ENCODE measurements around the gene POM121C. TPM values are rescaled to one million over a fixed set of nuclear protein-coding genes. Genes with fewer than 3 reads are reported as not detected.
A peak's percentile ranks its signal among the peaks of the same experiment; 100 is the strongest.
"Not testable (repeated sequence)": the region's sequence is repeated elsewhere in the genome, so short reads cannot be mapped to it uniquely, and the experiment has no call there.

The POM121C gene
- total RNA-seq, 1 donor from 2014 or later, result 48.5 TPM

DNA sequence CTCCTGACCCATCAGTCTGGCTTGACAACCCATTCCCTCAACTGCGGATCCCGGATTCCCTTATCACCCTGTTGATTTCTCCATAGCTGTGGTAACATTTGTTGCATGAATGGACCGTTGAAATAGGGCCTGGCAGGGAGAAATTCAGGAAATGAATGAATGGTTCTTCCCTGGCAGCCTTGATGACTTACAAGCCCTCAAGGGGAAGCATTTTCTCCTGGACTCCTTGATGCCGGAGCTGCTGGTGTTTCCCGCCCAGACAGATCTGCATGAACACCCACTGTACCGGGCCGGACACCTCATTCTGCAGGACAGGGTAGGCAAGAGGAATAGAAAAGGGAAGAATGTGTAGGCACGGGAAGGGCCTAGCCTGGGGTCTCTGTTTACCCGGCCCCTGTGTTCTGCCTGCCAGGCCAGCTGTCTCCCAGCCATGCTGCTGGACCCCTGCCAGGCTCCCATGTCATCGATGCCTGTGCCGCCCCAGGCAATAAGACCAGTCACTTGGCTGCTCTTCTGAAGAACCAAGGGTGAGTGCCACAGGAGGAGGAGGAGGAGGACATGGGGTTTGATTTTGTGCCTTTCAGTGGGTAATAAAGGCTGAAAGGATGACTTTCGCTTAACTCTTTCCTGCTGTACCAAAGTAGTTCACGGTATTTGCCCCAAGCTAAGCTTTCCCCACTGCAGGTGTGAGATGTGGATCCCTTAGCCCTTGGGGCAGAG lies 71.2 kb downstream of the POM121C start:
- not testable (repeated sequence) for H3K9ac ChIP-seq (ENCODE audit: low read length); H3K4me3 Mint-ChIP-seq (ENCODE audit: unreplicated experiment); H4K20me1 ChIP-seq (ENCODE audit: insufficient read depth, low read length); H3K9me3 ChIP-seq (ENCODE audit: insufficient read depth, low read depth, low read length); H3K9me3 Mint-ChIP-seq (ENCODE audit: unreplicated experiment); H3K27me3 Mint-ChIP-seq (ENCODE audit: low read depth, unreplicated experiment); H3K27me3 ChIP-seq (ENCODE audit: insufficient read depth, low read length); H3K4me3 ChIP-seq (ENCODE audit: insufficient read depth, low read depth, low read length); H3K36me3 ChIP-seq (ENCODE audit: insufficient read depth, low read length); H3K36me3 Mint-ChIP-seq (ENCODE audit: low read depth, unreplicated experiment); H3K4me1 ChIP-seq (ENCODE audit: insufficient read depth, low read length); FAIRE-seq; H2AFZ ChIP-seq (ENCODE audit: low read depth, low read length); H3K4me1 Mint-ChIP-seq (ENCODE audit: low read depth, unreplicated experiment); H3K79me2 ChIP-seq (ENCODE audit: insufficient read depth, low read length)
- Histone ChIP-seq H3K4me2 (ENCODE audit: low read length) (peak overlapping the region; percentile 15), H3K27ac (ENCODE audit: low read depth, low read length) (peak overlapping the region; percentile 2)
- H3K27ac Mint-ChIP-seq (ENCODE audit: unreplicated experiment), result peak overlapping the region; percentile 62
- DNase-seq (ENCODE audit: low read depth), result peak; percentile 25

GRCh38 chr7:75414204-75414603 lies 71.9 kb downstream of the POM121C start:
- H3K9me3 Mint-ChIP-seq (ENCODE audit: unreplicated experiment); H2AFZ ChIP-seq (ENCODE audit: low read depth, low read length); H3K4me3 ChIP-seq (ENCODE audit: insufficient read depth, low read depth, low read length); H3K4me1 Mint-ChIP-seq (ENCODE audit: low read depth, unreplicated experiment); H4K20me1 ChIP-seq (ENCODE audit: insufficient read depth, low read length); H3K9me3 ChIP-seq (ENCODE audit: insufficient read depth, low read depth, low read length); H3K27me3 ChIP-seq (ENCODE audit: insufficient read depth, low read length); H3K36me3 ChIP-seq (ENCODE audit: insufficient read depth, low read length); H3K79me2 ChIP-seq (ENCODE audit: insufficient read depth, low read length); H3K4me3 Mint-ChIP-seq (ENCODE audit: unreplicated experiment); H3K9ac ChIP-seq (ENCODE audit: low read length); H3K4me2 ChIP-seq (ENCODE audit: low read length); H3K36me3 Mint-ChIP-seq (ENCODE audit: low read depth, unreplicated experiment); H3K4me1 ChIP-seq (ENCODE audit: insufficient read depth, low read length); DNase-seq (ENCODE audit: low read depth); H3K27me3 Mint-ChIP-seq (ENCODE audit: low read depth, unreplicated experiment); H3K27ac ChIP-seq (ENCODE audit: low read depth, low read length); H3K27ac Mint-ChIP-seq (ENCODE audit: unreplicated experiment); FAIRE-seq: not testable (repeated sequence)

GRCh38 chr7:75410823-75411173 lies 75.3 kb downstream of the POM121C start:
- not testable (repeated sequence) for H3K9ac ChIP-seq (ENCODE audit: low read length); H3K27ac Mint-ChIP-seq (ENCODE audit: unreplicated experiment); H3K9me3 ChIP-seq (ENCODE audit: insufficient read depth, low read depth, low read length); H3K36me3 Mint-ChIP-seq (ENCODE audit: low read depth, unreplicated experiment); H2AFZ ChIP-seq (ENCODE audit: low read depth, low read length); DNase-seq (ENCODE audit: low read depth); H3K4me3 Mint-ChIP-seq (ENCODE audit: unreplicated experiment); H3K4me2 ChIP-seq (ENCODE audit: low read length); H3K27ac ChIP-seq (ENCODE audit: low read depth, low read length); H3K4me1 ChIP-seq (ENCODE audit: insufficient read depth, low read length); H3K4me3 ChIP-seq (ENCODE audit: insufficient read depth, low read depth, low read length); H3K4me1 Mint-ChIP-seq (ENCODE audit: low read depth, unreplicated experiment); H3K9me3 Mint-ChIP-seq (ENCODE audit: unreplicated experiment); H4K20me1 ChIP-seq (ENCODE audit: insufficient read depth, low read length); H3K27me3 ChIP-seq (ENCODE audit: insufficient read depth, low read length); H3K36me3 ChIP-seq (ENCODE audit: insufficient read depth, low read length); H3K79me2 ChIP-seq (ENCODE audit: insufficient read depth, low read length); FAIRE-seq; H3K27me3 Mint-ChIP-seq (ENCODE audit: low read depth, unreplicated experiment)

DNA sequence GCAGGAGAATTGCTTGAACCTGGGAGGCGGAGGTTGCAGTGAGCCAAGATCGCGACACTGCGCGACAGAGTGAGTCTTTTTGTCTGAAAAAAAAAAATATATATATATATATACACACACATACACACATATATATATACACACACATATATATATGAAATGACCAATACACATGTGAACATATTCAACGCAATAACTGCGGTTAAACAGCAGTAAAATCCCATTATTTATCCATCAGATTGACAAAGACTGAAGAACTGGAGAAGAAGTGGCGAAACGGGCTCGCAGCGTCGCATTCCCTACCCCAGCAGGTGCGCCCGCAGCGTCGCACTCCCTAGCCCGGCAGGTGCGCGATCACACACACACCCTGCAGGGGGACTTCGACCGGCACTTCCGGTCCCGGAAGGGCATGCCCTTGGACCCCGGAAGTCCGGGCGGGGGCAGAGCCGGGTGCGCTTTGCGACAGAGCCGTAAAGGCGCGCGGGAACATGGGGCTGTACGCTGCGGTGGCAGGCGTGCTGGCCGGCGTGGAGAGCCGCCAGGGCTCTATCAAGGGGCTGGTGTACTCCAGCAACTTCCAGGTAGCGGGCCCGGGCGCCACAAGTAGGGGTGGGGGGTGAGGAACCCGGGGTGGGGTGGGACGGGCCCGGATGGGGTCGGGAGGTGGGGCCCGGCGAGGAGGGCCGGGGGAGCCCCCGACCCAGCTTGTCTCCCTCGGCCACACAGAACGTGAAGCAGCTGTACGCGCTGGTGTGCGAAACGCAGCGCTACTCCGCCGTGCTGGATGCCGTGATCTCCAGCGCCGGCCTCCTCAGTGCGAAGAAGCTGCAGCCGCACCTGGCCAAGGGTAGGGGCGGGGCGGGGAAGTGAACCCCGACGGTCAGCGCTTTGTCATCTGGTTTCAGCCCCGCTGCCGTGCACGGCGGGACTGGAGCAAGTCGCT lies 75.9 kb downstream of the POM121C start:
- not testable (repeated sequence) for H3K4me2 ChIP-seq (ENCODE audit: low read length); H3K4me3 ChIP-seq (ENCODE audit: insufficient read depth, low read depth, low read length); H3K27ac ChIP-seq (ENCODE audit: low read depth, low read length); H3K9me3 Mint-ChIP-seq (ENCODE audit: unreplicated experiment); H3K27me3 Mint-ChIP-seq (ENCODE audit: low read depth, unreplicated experiment); H3K36me3 Mint-ChIP-seq (ENCODE audit: low read depth, unreplicated experiment); H3K4me3 Mint-ChIP-seq (ENCODE audit: unreplicated experiment); H3K79me2 ChIP-seq (ENCODE audit: insufficient read depth, low read length); H3K9me3 ChIP-seq (ENCODE audit: insufficient read depth, low read depth, low read length); H3K27me3 ChIP-seq (ENCODE audit: insufficient read depth, low read length); H3K36me3 ChIP-seq (ENCODE audit: insufficient read depth, low read length); H2AFZ ChIP-seq (ENCODE audit: low read depth, low read length); H3K4me1 Mint-ChIP-seq (ENCODE audit: low read depth, unreplicated experiment); H3K9ac ChIP-seq (ENCODE audit: low read length); DNase-seq (ENCODE audit: low read depth); H4K20me1 ChIP-seq (ENCODE audit: insufficient read depth, low read length); H3K4me1 ChIP-seq (ENCODE audit: insufficient read depth, low read length); FAIRE-seq
- peak overlapping the region; percentile 62 for H3K27ac Mint-ChIP-seq (ENCODE audit: unreplicated experiment)

DNA sequence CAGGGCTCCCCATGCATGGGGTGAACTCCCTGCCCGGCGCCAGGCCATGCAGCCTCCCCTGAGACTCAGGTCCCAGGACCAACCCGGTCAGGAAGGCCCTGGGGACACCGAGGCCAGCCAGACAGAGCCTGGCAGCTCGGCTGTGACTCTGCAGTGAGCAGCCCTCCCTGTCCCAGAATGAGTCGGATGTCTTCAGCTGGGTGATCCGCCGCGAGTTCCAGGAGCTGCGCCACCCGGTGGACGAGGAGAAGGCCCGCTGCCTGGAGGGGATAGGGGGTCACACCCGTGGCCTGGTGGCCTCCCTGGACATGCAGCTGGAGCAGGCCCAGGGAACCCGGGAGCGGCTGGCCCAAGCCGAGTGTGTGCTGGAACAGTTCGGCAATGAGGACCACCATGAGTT lies 81.4 kb downstream of the POM121C start:
- H3K4me3 Mint-ChIP-seq (ENCODE audit: unreplicated experiment); H2AFZ ChIP-seq (ENCODE audit: low read depth, low read length); H3K4me2 ChIP-seq (ENCODE audit: low read length); H3K4me3 ChIP-seq (ENCODE audit: insufficient read depth, low read depth, low read length); H3K27ac Mint-ChIP-seq (ENCODE audit: unreplicated experiment); H3K79me2 ChIP-seq (ENCODE audit: insufficient read depth, low read length); H3K4me1 Mint-ChIP-seq (ENCODE audit: low read depth, unreplicated experiment); H3K36me3 ChIP-seq (ENCODE audit: insufficient read depth, low read length); H3K27me3 ChIP-seq (ENCODE audit: insufficient read depth, low read length); H3K9me3 Mint-ChIP-seq (ENCODE audit: unreplicated experiment); H3K27me3 Mint-ChIP-seq (ENCODE audit: low read depth, unreplicated experiment); DNase-seq (ENCODE audit: low read depth); FAIRE-seq; H3K9ac ChIP-seq (ENCODE audit: low read length); H4K20me1 ChIP-seq (ENCODE audit: insufficient read depth, low read length); H3K27ac ChIP-seq (ENCODE audit: low read depth, low read length); H3K4me1 ChIP-seq (ENCODE audit: insufficient read depth, low read length); H3K36me3 Mint-ChIP-seq (ENCODE audit: low read depth, unreplicated experiment); H3K9me3 ChIP-seq (ENCODE audit: insufficient read depth, low read depth, low read length): not testable (repeated sequence)
